IPS DF 6.9 (cell line): ENCODE measurements around the gene MDFI.

ENCODE experiments used
- DNase-seq: peaks from one replicate; pipeline ENCODE4 v3.0.0-alpha.2; 2013; ENCODE audit warnings: low read depth, low spot score
- H3K27ac ChIP-seq: one replicate; pipeline ENCODE4 v1.5.1; 2013; ENCODE audit warnings: low read length, control low read depth
- H3K27me3 ChIP-seq: 2 replicates; pipeline ENCODE4 v1.6.1; 2013; ENCODE audit warnings: mild to moderate bottlenecking, low read length; ENCODE audit not compliant: control insufficient read depth, insufficient read depth
- H3K36me3 ChIP-seq: 2 replicates; pipeline ENCODE4 v1.6.1; 2013; ENCODE audit warnings: low read length; ENCODE audit not compliant: control insufficient read depth, insufficient read depth
- H3K4me1 ChIP-seq: 2 replicates; pipeline ENCODE4 v1.6.1; 2013; ENCODE audit warnings: low read length; ENCODE audit not compliant: control insufficient read depth, insufficient read depth
- H3K4me3 ChIP-seq: 2 replicates; pipeline ENCODE4 v1.5.1; 2013; ENCODE audit warnings: mild to moderate bottlenecking, low read length
- H3K9me3 ChIP-seq: 2 replicates; pipeline ENCODE4 v1.6.1; 2013; ENCODE audit warnings: low read length, inconsistent platforms; ENCODE audit not compliant: control insufficient read depth, insufficient read depth
- WGBS: extraction: QIAGEN DNeasy Blood & Tissue Kit; methylation state at CpG from one replicate; pipeline ENCODE4 v1.1.7; 2013; ENCODE audit warnings: mixed read lengths, missing lambda C conversion rate; ENCODE audit not compliant: insufficient read length, insufficient coverage; 5-methylcytosine and 5-hydroxymethylcytosine counted together

Gene MDFI

DNA sequence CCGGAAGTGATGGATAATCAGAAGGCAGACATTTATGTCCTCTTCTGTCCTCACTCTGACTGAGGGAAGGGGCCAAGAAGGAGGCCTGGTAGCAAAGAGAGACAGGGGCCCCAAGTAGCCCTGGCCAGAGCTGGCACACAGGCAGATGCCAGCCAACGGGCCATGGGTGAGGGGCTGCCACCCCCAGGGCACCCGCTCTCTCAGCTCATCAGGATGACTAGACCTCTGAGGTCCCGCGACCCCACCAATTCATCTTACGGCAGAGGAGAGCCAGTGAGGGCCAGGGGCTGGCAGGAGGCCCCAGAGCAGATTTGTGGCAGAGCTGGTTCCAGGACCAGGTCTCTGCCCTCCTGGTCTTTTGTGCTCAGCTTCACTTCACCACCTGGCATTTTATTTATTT lies 43.1 kb upstream of the MDFI start:
- WGBS: no CpG with 5 or more reads among the region's 6 CpGs
- Histone ChIP-seq H3K27me3 (no peaks in the 10 kb centered on the region), H3K27ac (no peak overlapping the region)

DNA sequence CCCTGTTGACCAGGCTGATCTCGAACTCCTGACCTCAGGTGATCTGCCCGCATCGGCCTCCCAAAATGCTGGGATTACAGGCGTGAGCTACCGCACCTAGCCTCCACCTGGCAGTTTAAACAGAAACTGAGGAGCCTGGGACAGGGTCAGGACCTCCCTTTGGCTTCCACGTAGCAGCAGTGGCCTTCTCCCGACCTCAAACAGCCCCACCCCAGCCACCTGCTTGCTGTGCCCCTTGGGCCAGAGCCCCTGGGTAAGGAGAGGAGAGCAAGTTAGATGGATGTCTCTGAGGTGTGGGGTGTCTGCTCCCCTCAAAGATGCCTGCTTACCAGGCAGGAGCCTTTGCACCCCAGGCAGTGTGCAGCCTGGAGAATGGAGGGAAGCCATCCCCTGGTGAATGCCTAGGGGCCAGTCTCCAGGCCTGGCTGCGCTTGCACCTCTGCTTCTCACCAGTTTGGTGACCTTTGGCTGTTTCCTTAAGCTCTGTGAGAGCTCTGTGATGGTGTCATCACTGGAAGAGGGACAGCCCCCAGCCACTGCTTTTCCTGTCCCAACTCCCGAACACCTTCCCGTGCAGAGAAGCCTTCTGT lies 42.1 kb upstream of the MDFI start:
- WGBS: no CpG with 5 or more reads among the region's 10 CpGs
- Histone ChIP-seq H3K4me3 (no peak overlapping the region), H3K27me3 (no peaks in the 10 kb centered on the region), H3K36me3 (no peaks in the 10 kb centered on the region), H3K27ac (no peak overlapping the region), H3K4me1 (peaks cover 8% of the 10 kb centered on the region), H3K9me3 (no peaks in the 10 kb centered on the region)
- DNase-seq: no peak

More for the DNA sequence above, 43.1 kb upstream of the MDFI start:
- H3K36me3 ChIP-seq: peaks cover 4% of the 10 kb centered on the region; the same call in 1 of the 2 replicates
- H3K4me1 ChIP-seq: peaks cover 8% of the 10 kb centered on the region
- no peak overlapping the region for H3K4me3 ChIP-seq
- no peak for DNase-seq
- H3K9me3 ChIP-seq: no peaks in the 10 kb centered on the region

DNA sequence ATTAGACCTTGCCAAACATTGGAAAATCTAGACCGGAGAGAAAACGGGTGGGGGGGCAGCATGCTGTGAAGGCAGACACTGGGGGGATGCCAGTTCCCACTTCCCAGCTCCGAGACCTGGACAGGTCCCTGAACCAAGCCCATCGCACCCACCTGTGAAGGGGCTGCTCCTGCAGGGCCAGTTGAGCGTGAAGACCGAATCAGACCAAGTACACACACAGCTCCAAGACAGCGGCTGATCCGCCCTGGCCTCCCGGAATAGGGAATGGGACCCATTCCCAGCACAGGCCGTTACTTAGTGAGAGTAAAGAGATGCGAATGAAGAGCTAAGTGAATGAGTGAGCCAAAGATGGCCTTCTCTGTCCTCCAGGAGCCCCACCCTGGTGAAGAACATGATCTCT lies 41.5 kb upstream of the MDFI start:
- Histone ChIP-seq H3K4me3 (no peak overlapping the region), H3K9me3 (no peaks in the 10 kb centered on the region), H3K4me1 (peaks cover 8% of the 10 kb centered on the region), H3K27ac (no peak overlapping the region), H3K36me3 (no peaks in the 10 kb centered on the region), H3K27me3 (no peaks in the 10 kb centered on the region)
- DNase-seq: no peak
- no CpG with 5 or more reads among the region's 11 CpGs for WGBS

DNA sequence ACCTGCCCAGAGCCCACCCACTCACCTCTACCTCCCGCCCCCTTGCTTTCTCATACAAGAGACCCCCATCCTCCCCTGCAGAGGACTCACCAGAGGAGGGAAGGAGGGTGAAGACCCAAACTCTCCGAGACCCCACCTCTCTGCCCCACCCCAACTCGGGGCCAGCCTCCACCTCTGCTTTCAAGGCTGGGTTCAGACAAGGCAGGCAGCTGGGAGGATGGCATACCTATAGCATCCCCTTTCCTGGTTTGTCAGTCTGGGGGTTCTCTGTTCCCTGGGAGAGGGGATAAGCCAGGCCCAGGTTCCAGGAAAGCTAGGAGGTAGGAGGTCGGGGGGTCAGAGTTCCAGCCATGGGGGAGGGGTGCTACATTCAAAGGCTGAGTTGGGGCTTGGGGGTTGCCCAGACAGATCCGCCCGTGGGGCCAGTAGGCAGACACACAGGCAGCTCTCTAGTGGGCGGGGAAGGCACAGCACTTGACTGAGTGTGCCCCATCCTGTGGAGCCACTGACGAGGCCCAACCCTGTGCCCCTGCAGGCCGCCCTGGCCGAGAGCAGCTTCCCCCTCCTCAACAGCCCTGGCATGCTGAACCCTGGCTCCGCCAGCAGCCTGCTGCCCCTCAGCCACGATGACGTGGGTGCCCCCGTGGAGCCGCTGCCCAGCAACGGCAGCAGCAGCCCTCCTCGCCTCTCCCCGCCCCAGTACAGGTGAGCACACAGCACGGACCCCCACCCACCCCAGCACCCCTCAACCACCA lies 40.8 kb upstream of the MDFI start:
- Histone ChIP-seq H3K27ac (no peak overlapping the region), H3K4me3 (no peak overlapping the region), H3K27me3 (no peaks in the 10 kb centered on the region), H3K9me3 (no peaks in the 10 kb centered on the region), H3K4me1 (peaks cover 7% of the 10 kb centered on the region), H3K36me3 (no peaks in the 10 kb centered on the region)
- DNase-seq: no peak
- no CpG with 5 or more reads among the region's 19 CpGs for WGBS

DNA sequence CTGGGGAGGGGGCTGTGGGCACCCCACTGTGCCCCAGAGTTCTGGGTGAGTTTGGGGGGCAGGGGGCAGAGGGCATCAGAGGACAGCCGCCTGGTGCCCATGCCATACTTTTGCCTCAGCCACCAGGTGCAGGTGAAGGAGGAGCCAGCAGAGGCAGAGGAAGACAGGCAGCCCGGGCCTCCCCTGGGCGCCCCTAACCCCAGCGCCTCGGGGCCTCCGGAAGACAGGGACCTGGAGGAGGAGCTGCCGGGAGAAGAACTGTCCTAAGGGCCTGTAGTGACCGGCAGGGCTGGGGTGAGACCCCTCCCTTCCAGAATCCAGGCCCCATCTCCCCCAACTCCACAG lies 39.6 kb upstream of the MDFI start:
- Histone ChIP-seq H3K27ac (no peak overlapping the region), H3K36me3 (no peaks in the 10 kb centered on the region), H3K9me3 (no peaks in the 10 kb centered on the region), H3K27me3 (no peaks in the 10 kb centered on the region), H3K4me1 (peaks cover 7% of the 10 kb centered on the region), H3K4me3 (no peak overlapping the region)
- WGBS: no CpG with 5 or more reads among the region's 8 CpGs
- no peak for DNase-seq

DNA sequence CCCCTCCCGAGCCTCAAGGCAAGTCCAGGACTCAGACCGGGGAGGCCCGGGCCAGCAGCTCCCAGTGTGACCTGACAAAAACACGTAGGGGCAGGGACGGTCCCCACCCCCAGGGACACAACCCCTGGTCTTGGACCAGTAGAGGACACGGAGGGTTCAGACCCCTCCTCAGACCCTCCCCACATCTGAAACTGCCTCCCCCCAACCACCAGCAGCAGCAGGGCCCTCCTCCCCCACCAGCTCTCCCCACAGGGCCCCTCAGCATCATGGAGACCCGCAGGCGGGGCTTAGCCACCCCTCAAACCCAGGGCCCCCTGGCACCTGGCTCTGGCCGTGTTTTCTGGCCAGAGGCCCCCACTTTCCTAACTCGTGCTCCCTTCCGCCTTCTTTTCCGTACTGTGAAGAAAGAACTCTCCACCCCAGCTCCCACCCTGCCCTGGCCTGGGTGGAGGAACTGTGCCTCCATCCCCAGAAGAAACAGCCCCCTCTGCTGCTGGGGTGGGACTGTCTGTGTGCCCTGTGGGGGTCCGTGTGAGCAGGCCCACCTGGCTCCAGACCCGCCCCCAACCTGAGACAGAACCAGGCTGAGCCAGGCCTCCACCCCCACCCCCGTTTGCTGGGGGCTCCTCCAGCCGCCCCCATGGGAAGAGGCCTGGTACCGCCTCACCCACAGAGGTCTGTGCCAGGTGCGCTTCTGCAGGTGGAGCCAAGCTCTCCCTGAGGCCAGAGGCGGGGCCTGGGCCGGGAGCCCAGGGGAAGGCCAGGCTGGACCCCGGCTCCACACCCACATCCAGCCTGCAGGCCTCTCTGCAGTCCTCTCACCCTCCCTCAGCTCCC lies 39.0 kb upstream of the MDFI start:
- Histone ChIP-seq H3K27ac (no peak overlapping the region), H3K36me3 (no peaks in the 10 kb centered on the region), H3K4me3 (no peak overlapping the region), H3K4me1 (peaks cover 7% of the 10 kb centered on the region), H3K9me3 (no peaks in the 10 kb centered on the region), H3K27me3 (no peaks in the 10 kb centered on the region)
- WGBS: no CpG with 5 or more reads among the region's 21 CpGs
- no peak for DNase-seq

DNA sequence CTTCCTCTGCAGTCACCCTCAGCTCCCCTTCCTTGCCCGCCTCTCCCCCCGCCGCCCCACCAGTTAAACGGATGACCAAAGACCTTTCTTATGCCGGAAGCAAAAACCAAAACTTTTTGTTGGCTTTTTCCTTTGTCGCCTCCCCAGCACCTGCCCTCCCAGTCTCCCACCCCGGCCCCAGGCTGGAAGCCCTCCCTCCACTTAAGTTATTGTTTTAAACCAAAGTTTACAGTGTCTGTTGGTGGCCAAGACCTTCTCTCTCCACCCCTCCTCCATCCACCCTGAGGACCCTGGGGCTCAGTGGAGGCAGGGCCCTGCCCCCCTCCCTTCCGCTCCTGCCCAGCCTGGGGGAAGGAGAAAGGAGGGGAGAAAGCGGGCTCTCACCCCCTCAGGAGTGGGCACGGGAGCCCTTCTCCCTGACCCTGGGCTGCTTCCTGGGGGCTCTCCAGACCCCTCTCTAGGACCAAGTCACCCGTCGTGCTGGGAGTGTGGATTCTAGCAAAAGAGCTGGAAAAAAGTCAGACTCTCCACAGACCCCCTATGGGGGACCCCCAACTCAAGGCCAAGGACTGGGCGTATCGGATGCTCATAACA lies 38.3 kb upstream of the MDFI start:
- H3K27ac ChIP-seq: no peak overlapping the region
- peaks cover 7% of the 10 kb centered on the region for H3K4me1 ChIP-seq
- no peaks in the 10 kb centered on the region for H3K36me3 ChIP-seq
- no peak overlapping the region for H3K4me3 ChIP-seq
- no peak for DNase-seq
- no peaks in the 10 kb centered on the region for H3K27me3 ChIP-seq
- H3K9me3 ChIP-seq: no peaks in the 10 kb centered on the region
- no CpG with 5 or more reads among the region's 14 CpGs for WGBS

DNA sequence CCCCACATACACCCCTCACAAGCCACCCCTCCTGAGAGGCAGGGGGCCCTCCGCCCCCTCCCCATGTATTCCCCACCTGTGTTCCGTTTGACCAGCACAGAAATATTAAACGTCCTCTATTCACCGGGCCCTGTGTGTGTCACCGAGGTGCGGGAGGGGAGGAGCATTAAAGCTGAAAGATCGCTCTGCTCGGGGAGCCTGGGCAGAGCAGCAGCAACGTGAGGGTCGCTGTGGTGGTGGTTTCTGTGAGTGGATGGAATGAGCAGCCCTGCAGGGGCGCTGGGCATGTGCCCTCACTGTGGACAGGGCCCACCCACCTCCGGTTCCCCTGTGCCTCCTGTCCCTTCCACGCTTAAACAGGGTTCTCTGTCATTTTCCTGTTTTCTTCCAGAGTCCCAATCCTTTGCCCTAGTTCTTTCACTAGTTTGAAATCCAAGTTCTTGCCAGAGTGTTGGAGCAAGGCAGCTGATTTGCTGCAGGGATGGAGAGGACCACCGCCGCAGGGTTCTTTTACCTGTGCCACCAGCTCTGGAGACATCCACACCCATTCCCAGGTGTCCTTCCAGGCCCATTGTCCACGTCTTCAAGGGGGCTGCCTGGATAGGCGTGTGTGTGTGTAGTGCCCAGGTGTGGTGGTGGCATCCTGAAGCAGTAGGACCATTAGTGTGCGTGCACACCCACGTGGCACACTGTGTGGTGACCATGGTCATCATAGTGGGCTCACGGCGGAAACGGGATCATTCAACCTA lies 37.6 kb upstream of the MDFI start:
- WGBS: no CpG with 5 or more reads among the region's 22 CpGs
- H3K4me1 ChIP-seq: peaks cover 7% of the 10 kb centered on the region

DNA sequence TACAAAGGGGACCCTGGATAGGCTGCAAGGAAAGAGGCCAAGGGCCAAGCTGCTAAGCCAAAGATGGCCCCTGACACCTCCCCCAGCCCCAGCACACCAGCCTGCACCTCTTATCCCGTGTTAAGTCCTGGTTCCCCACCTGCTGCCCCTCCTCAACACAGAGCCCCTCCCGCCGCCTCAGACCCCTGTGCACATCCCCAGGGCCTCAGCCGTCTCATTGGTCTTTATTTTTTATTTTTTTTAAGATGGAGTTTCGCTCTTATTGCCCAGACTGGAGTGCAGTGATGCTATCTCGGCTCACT lies 37.1 kb upstream of the MDFI start:
- no peak for DNase-seq
- WGBS: no CpG with 5 or more reads among the region's 6 CpGs
- H3K4me1 ChIP-seq: peaks cover 7% of the 10 kb centered on the region
- H3K27me3 ChIP-seq: no peaks in the 10 kb centered on the region
- H3K9me3 ChIP-seq: no peaks in the 10 kb centered on the region
- no peak overlapping the region for H3K27ac ChIP-seq
- H3K4me3 ChIP-seq: no peak overlapping the region
- no peaks in the 10 kb centered on the region for H3K36me3 ChIP-seq

More for the DNA sequence above, 37.6 kb upstream of the MDFI start:
- Histone ChIP-seq H3K4me3 (no peak overlapping the region), H3K27ac (no peak overlapping the region), H3K36me3 (no peaks in the 10 kb centered on the region), H3K27me3 (no peaks in the 10 kb centered on the region), H3K9me3 (no peaks in the 10 kb centered on the region)
- no peak for DNase-seq

DNA sequence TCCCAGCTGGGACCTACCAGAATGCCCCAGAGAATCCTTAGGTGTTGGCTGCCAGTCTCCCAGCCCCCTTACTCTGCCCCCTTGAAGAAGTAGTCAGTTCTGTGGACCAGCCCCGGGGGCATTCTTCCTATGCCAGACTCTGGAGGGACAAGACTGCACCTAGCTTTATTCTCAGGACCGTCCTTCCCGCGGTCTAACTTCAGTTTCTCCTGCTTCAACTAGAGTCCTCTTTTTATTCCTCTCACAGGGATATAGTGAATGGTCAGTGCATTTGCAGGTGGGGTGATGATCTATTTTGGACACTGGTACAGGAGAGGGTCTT lies 35.9 kb upstream of the MDFI start:
- no peak overlapping the region for H3K27ac ChIP-seq
- H3K9me3 ChIP-seq: no peaks in the 10 kb centered on the region
- no peak overlapping the region for H3K4me3 ChIP-seq
- H3K4me1 ChIP-seq: peaks cover 7% of the 10 kb centered on the region
- no CpG with 5 or more reads among the region's 4 CpGs for WGBS
- no peak for DNase-seq
- no peaks in the 10 kb centered on the region for H3K36me3 ChIP-seq
- H3K27me3 ChIP-seq: no peaks in the 10 kb centered on the region
